Immature natural killer cell (primary cell): ENCODE measurements around the gene LAMP2. TPM values are rescaled to one million over a fixed set of nuclear protein-coding genes. Genes with fewer than 3 reads are reported as not detected.

Experiments
- polyA plus RNA-seq, 3 donors: library from polyadenylated mRNA; unstranded; fragments of 300-500 nt; fragmentation: Illumina TruSeq; gene quantifications; one replicate each; pipeline ENCODE4 v1.2.3, GENCODE V29; 2021

LAMP2 gene
- polyA plus RNA-seq, 3 donors from 2014 or later: 102 to 191 (median 113) TPM

Other genes with a start within 250 kb of the LAMP2 start
- 10 to 100 TPM in 1 of 3 donors, 1 to 10 TPM in 2; 7.3 to 13.6 (median 9.1) TPM for gene ZBTB33, start 218.5 kb downstream of the LAMP2 start, polyA plus RNA-seq
- 1 to 10 TPM in 1 of 3 donors, under 1 TPM in 1, not detected in 1; 0.96 to 4.0 TPM for gene TMEM255A, start 157.8 kb downstream of the LAMP2 start, polyA plus RNA-seq
- gene ATP1B4, start 107.2 kb downstream of the LAMP2 start, polyA plus RNA-seq: not detected
- 10 to 100 TPM; 16.8 to 28.7 (median 17.0) TPM for gene CUL4B, start 91.7 kb upstream of the LAMP2 start, polyA plus RNA-seq
- 10 to 100 TPM; 64.7 to 80.5 (median 70.3) TPM for gene MCTS1, start 134.8 kb upstream of the LAMP2 start, polyA plus RNA-seq
- gene C1GALT1C1, start 160.8 kb upstream of the LAMP2 start, polyA plus RNA-seq: 10 to 100 TPM; 25.9 to 56.6 (median 29.2) TPM